Endothelial cell of umbilical vein (primary cell): Measurements from ENCODE around the gene CCDC82. TPM values are rescaled to one million over a fixed set of nuclear protein-coding genes. Genes with fewer than 3 reads are reported as not detected.
A peak's percentile ranks its signal among the peaks of the same experiment; 100 is the strongest.

Source experiments
- BruUV-seq: library from RNA; stranded (reverse); fragments of 400-500 nt; replicated peaks from 2 replicates; lab custom pipeline; 2021; lab: Mats Ljungman, UMichigan
- CTCF ChIA-PET: fragments of 300-600, 350-600 bp; sonication (Branson Sonifier 250); formaldehyde crosslinking; loops from one replicate; lab custom pipeline; 2021; ENCODE audit warnings: antibody characterized with exemption, inconsistent platforms; lab: Charles Lee
- POLR2A ChIA-PET: fragments of 300-600, 350-600 bp; sonication (Branson Sonifier 250); formaldehyde crosslinking; loops from one replicate; lab custom pipeline; 2021; ENCODE audit warnings: antibody characterized with exemption, inconsistent platforms; lab: Charles Lee
- DNase-seq: peaks from one replicate; pipeline ENCODE4 v3.0.0-alpha.2; 2011; ENCODE audit warnings: low read depth, low spot score
- FAIRE-seq: peaks from 2 replicates; lab custom pipeline; 2011; peaks lifted over from hg19 to GRCh38; lab: Jason Lieb, UNC
- H2AFZ ChIP-seq: 2 replicates; pipeline ENCODE4 v1.6.0; 2012; ENCODE audit warnings: low read depth, low read length, control low read depth, inconsistent platforms
- H3K27ac ChIP-seq: 2 replicates; pipeline ENCODE4 v1.5.1; 2011; ENCODE audit warnings: low read depth, mild to moderate bottlenecking, control low read depth, low read length, moderate library complexity; ENCODE audit not compliant: insufficient read depth
- H3K27me3 ChIP-seq, 2 experiments: 2 replicates each; pipeline versions ENCODE4 v1.6.0 to v1.6.1; 2011; ENCODE audit warnings: low read length in 2 of 2, mixed read lengths in 1 of 2; ENCODE audit not compliant: control insufficient read depth in 2 of 2, insufficient read depth in 2 of 2
- H3K36me3 ChIP-seq, 2 experiments: 2 replicates in 1 of 2; 3 replicates in 1 of 2; pipeline ENCODE4 v1.5.1; 2011; ENCODE audit warnings: low read length in 2 of 2, mild to moderate bottlenecking in 1 of 2, moderate library complexity in 1 of 2; ENCODE audit not compliant: control insufficient read depth in 2 of 2, insufficient read depth in 2 of 2; ENCODE audit errors: extremely low read depth in 1 of 2
- H3K4me1 ChIP-seq: 3 replicates; pipeline ENCODE4 v1.5.1; 2011; ENCODE audit warnings: mild to moderate bottlenecking, low read length; ENCODE audit not compliant: control insufficient read depth, insufficient read depth; ENCODE audit errors: extremely low read depth
- H3K4me2 ChIP-seq: 2 replicates; pipeline ENCODE4 v1.6.1; 2011; ENCODE audit warnings: low read length, control low read depth, mixed read lengths; ENCODE audit not compliant: insufficient read depth
- H3K4me3 ChIP-seq, 3 experiments: fragments of 200-600 bp in 1 of 3; sonication (generic), shearing (Covaris generic) in 1 of 3; replicated peaks in 1 of 3; 2 replicates each; pipeline ENCODE4 v1.5.1; 2011 to 2016; ENCODE audit warnings: control low read depth in 3 of 3, low read length in 3 of 3, mild to moderate bottlenecking in 2 of 3, inconsistent platforms in 1 of 3, low read depth in 1 of 3, moderate library complexity in 1 of 3; ENCODE audit not compliant: insufficient read depth in 1 of 3
- H3K79me2 ChIP-seq: 2 replicates; pipeline ENCODE4 v1.6.0; 2012; ENCODE audit warnings: low read length, inconsistent platforms; ENCODE audit not compliant: control insufficient read depth, insufficient read depth
- H3K9ac ChIP-seq: replicated peaks from 2 replicates; pipeline ENCODE3; 2011; ENCODE audit warnings: low read length, control low read depth; ENCODE audit not compliant: insufficient read depth; ENCODE audit errors: extremely low read depth
- H3K9me1 ChIP-seq: replicated peaks from 3 replicates; pipeline ENCODE4 v1.6.0; 2011; ENCODE audit warnings: mild to moderate bottlenecking, low read length; ENCODE audit not compliant: control insufficient read depth, insufficient read depth; ENCODE audit errors: extremely low read depth
- H3K9me3 ChIP-seq: replicated peaks from 2 replicates; pipeline ENCODE4 v1.5.1; 2012; ENCODE audit warnings: low read length, inconsistent platforms; ENCODE audit not compliant: control insufficient read depth, insufficient read depth
- H4K20me1 ChIP-seq: replicated peaks from 2 replicates; pipeline ENCODE3; 2011; ENCODE audit warnings: mild to moderate bottlenecking, low read length; ENCODE audit not compliant: control insufficient read depth, insufficient read depth; ENCODE audit errors: extremely low read depth
- FOS ChIP-seq: IDR thresholded peaks from 2 replicates; pipeline ENCODE4 v1.6.1; 2011; ENCODE audit warnings: mild to moderate bottlenecking, low read length, moderate library complexity, borderline replicate concordance; ENCODE audit not compliant: insufficient read depth
- GATA2 ChIP-seq: IDR thresholded peaks from 2 replicates; pipeline ENCODE4 v1.7.0; 2011; ENCODE audit warnings: low read depth, mild to moderate bottlenecking, moderate library complexity, mixed read lengths, low read length; ENCODE audit not compliant: insufficient read length, insufficient read depth
- JUN ChIP-seq: IDR thresholded peaks from 2 replicates; pipeline ENCODE4 v1.6.1; 2011; ENCODE audit warnings: borderline replicate concordance, low read depth; ENCODE audit not compliant: insufficient read length, insufficient read depth
- POLR2A ChIP-seq: IDR thresholded peaks from 2 replicates; pipeline ENCODE4 v1.6.1; 2012; ENCODE audit warnings: low read depth, mild to moderate bottlenecking, control low read depth, low read length
- POLR2AphosphoS5 ChIP-seq: IDR thresholded peaks from 2 replicates; pipeline ENCODE4 v1.6.1; 2012; ENCODE audit warnings: low read depth, mild to moderate bottlenecking, control low read depth, low read length, moderate library complexity; ENCODE audit not compliant: insufficient read depth
- dilution Hi-C: fragments of 300-500 bp; cut with MboI; formaldehyde crosslinking; loops from one replicate; pipeline ENCODE4 v1.15.0; 2019; ENCODE audit warnings: low sequenced_read_pairs; ENCODE audit not compliant: extremely low pct_ligation_motif_present
- intact Hi-C: fragments of 100-400 bp; cut with micrococcal nuclease; formaldehyde crosslinking; loops from one replicate; pipeline ENCODE4 v1.10.0; 2022
- microRNA counts: library from miRNA; unstranded; fragments of <30 nt; microRNA quantifications from one replicate; lab custom pipeline; 2016
- microRNA-seq: library from miRNA; unstranded; fragments of <30 nt; microRNA quantifications from one replicate; pipeline ENCODE4 v1.2.0, GENCODE V29; 2021; ENCODE audit warnings: borderline number of aligned reads, borderline replicate concordance
- polyA plus RNA-seq, 4 experiments: library from polyadenylated mRNA; depleted of rRNA in 3 of 4; stranded (reverse) in 3 of 4; unstranded in 1 of 4; fragments of >200 nt; gene quantifications; 2 replicates each; pipeline versions ENCODE4 v1.2.1 to v1.2.3, GENCODE V29; 2011 to 2012; ENCODE audit warnings: missing spikeins in 1 of 4
- small RNA-seq: library from RNA; depleted of rRNA; stranded (forward); fragments of <200 nt; gene quantifications from one replicate; pipeline ENCODE3, GENCODE V24; 2012; ENCODE audit warnings: low replicate concordance, low read depth; ENCODE audit not compliant: insufficient read depth, insufficient read length
- total RNA-seq: library from RNA; stranded (reverse); gene quantifications from 2 replicates; pipeline ENCODE4 v1.2.3, GENCODE V29; 2021

The CCDC82 gene
- total and polyA plus RNA-seq, 2 donors (not counting 3 experiments of a cell fraction or from before 2014, with no cell fraction given), result 8.1 to 33.4 TPM

GRCh38 chr11:96303064-96303463, 86.6 kb downstream of the CCDC82 start:
- BruUV-seq, result no TSS peak
- intact Hi-C loops, result no loop called here
- Histone ChIP-seq H3K9ac (peak overlapping the region; percentile 45), H3K4me1 (peaks cover 43% of the 10 kb centered on the region), H3K27me3 (no peaks in the 10 kb centered on the region), H3K9me1 (no peaks in the 10 kb centered on the region), H3K36me3 (no peaks in the 10 kb centered on the region), H3K4me3 (peak overlapping the region in 1 of 3 experiments; percentile 23), H3K27ac (peak overlapping the region; percentile 83), H3K9me3 (no peaks in the 10 kb centered on the region), H4K20me1 (no peaks in the 10 kb centered on the region), H3K4me2 (peak overlapping the region; percentile 80), H2AFZ (no peak overlapping the region), H3K79me2 (peaks cover 12% of the 10 kb centered on the region)
- TF ChIP-seq FOS (peak; percentile 95), POLR2A (no peak), POLR2AphosphoS5 (peak; percentile 39), JUN (peak; percentile 95), GATA2 (peak; percentile 56)
- peak; percentile 90 for FAIRE-seq
- CTCF ChIA-PET, result interaction anchor here (0.8 to 1.2 kb wide), 2 partner anchors 40 to 60 kb away, joined by 3 to 5 read pairs; partner anchors contain the start of gene MAML2
- DNase-seq, result peak; percentile 88
- POLR2A ChIA-PET, result no interaction called here
- dilution Hi-C loops, result no loop called here

MicroRNAs encoded within 50 kb of the gene (microRNA counts, 767-probe panel; counts per million panel counts)
- 723 counts per million, percentile 96 among the panel's probes with 10 or more counts for microRNA hsa-miR-1260b (lab: Ali Mortazavi, UCI)

Small RNA genes within 50 kb of the gene (microRNA-seq; reads per million reads assigned to microRNA genes)
- not detected for gene MIR1260B

Small RNA genes within 50 kb of the gene (small RNA-seq; reads per million reads assigned to genes)
- not detected for gene MIR1260B

Other genes with a start within 250 kb of the CCDC82 start
- gene MAML2, start 46.7 kb downstream of the CCDC82 start, total RNA-seq, result 16.8 and 17.1 TPM in 2 replicates
- gene MAML2, start 46.7 kb downstream of the CCDC82 start, polyA plus RNA-seq, result 12.4 and 15.9 TPM in 2 replicates
- gene JRKL, start 101 bp upstream of the CCDC82 start, total RNA-seq, result 7.0 and 7.6 TPM in 2 replicates
- 0.75 and 1.4 TPM in 2 replicates for gene JRKL, start 101 bp upstream of the CCDC82 start, polyA plus RNA-seq